ENCODE measurements around the gene TMC6.
"Not testable (repeated sequence)": the region's sequence is repeated elsewhere in the genome, so short reads cannot be mapped to it uniquely, and the experiment has no call there.

TMC6 gene

DNA sequence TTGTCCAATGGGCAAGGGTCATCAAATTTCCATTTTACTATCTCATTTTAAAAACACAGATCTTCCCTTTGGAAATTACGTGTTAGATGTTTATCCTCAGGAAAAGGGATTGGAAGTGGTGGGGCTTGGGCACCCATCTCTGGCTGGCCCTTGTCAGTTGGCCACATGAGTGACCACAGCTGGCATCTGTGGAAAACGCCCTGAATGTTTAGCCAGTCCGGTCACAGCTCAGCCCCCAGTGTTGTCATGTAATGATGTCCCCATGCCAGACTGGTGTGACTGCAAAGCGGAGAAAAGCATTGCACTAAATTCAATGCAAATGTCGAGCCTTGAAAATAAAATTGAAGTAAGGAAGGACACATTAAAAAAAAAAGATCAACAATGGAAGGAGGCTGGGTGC lies 53.0 kb downstream of the TMC6 start:
- DNase-seq (ENCODE audit: low read depth in 2 of 2), result no peak

DNA sequence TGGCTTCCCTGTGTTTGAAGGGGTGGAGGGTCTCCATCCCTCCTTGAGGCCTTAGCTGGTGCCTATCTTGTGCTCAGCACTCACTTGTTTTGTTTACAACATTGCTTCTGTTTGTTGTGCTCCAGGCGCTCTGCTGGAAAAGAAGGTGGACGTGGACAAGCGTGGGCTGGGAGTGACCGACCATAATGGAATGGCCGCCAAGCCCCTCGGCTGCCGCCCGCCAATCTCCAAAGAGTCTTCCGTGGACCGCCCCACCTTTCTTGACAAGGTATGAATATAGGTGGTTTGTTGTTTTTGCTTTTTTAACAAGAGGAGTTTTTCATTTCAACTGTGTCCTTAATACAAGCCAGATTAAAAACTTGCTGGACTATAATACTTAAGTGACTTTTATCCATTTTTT lies 53.5 kb downstream of the TMC6 start:
- no peak for DNase-seq (ENCODE audit: low read depth in 2 of 2)

DNA sequence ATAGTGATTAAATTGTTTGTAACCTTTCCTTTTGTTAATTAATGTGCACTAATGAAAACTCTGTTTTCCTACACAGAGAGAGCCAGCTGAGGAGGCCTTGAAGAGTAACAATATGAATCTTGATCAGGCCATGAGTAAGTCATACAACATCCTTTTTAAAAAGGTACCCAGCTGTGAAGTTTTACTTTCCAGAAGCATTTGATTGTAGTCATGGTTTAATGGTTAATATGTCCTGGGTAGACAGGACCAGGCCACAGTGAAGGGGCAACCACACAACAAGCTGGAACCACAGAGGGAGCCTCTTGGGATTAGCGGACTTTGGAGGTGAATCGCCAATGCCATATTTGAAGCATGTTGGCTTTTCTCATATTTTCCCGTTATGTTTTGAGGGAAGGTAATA lies 55.6 kb downstream of the TMC6 start:
- no peak for DNase-seq (ENCODE audit: low read depth in 2 of 2)

DNA sequence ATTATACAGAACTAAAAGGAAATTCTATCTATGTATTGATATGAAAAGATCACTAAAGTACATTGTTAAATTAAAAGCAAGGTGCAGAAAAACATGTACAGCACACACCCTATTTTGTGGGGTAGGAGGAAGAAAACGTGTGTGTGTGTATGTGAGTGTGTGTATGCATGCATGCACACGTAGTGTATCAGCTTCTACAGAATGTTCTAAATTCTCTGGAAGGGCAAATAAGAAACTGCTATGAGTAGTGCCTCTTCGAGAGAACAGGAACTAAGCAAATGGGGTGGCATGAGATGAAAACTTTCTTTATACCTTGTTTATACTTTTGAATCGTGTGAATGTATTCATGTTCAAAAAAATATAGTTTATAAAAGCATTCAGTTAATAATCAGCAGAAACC lies 58.9 kb downstream of the TMC6 start:
- DNase-seq (ENCODE audit: low read depth in 2 of 2), result no peak

DNA sequence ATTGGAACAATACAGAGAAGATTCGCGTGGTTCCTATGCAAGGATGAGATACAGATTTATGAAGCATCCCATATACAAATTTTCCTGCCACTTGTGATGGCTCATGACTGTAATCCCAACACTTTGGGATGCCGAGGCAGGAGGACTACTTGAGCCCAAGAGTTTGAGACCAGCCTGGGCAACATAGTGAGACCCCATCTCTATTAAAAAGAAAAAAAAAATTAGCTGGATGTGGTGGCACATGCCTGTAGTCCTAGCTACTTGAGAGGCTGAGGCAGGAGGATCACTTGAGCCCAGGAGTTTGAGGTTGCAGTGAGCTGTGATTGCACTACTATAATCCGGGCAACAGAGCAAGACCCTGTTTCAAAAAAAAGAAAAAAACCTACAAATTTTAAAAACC lies 61.6 kb downstream of the TMC6 start:
- DNase-seq (ENCODE audit: low read depth in 2 of 2), result not testable (repeated sequence)

DNA sequence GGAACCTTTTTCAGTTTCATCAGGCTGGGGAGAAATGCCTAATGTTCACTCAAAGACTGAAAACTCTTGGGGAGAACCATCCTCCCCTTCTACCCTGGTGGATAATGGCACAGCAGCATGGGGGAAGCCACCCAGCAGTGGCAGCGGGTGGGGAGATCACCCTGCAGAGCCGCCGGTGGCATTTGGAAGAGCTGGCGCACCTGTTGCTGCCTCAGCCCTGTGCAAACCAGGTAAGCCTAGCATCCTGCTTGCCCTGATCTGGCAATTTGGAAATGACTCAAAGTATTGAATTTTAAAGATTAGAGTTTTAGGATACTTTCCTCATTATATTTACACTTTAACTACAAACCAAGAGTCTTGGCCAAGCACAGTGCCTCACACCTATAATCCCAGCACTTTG lies 63.8 kb downstream of the TMC6 start:
- DNase-seq (ENCODE audit: low read depth in 2 of 2), result no peak

DNA sequence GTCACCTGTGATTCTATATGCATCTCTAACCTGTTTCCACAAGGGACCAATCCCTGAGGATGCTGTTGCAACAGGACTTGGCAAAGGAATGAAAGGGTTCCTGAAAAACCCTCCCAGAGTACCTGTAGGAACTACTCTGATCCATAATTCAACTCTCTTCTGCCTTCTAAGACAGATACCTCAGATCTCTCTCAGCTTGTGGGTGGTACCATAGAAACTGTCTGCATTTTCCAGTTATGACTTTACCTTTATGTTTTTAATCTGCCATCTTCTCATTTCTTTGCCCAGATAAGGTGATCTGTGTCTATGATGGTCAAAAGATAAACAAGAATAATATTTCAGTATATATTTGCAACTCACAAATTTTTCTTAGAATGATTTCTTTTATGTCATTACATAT lies 65.1 kb downstream of the TMC6 start:
- no peak for DNase-seq (ENCODE audit: low read depth in 2 of 2)

DNA sequence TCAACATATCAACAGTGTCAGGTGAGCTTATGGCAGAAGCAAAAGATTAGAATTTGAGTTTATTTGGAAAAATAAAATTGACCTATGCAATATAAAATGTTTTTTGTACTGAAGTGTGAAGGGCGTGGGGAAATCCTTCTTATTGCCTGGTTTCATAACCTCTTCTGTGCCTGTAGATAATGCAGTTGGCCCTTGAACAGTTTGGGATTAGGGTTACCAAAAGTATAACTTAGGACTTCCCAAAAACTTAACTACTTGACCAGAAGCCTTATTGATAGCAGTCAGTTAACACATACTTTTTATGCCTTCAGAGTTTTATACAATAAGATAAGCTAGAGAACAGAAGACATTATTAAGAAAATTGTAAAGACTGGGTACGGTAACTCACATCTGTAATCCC lies 66.0 kb downstream of the TMC6 start:
- no peak for DNase-seq (ENCODE audit: low read depth in 2 of 2)
